ENCODE data around the gene CDH12. TPM values are rescaled to one million over a fixed set of nuclear protein-coding genes. Genes with fewer than 3 reads are reported as not detected.

Gene CDH12
- total RNA-seq, 4 donors from 2014 or later = 0.38 to 2.8 (median 0.94) TPM

DNA sequence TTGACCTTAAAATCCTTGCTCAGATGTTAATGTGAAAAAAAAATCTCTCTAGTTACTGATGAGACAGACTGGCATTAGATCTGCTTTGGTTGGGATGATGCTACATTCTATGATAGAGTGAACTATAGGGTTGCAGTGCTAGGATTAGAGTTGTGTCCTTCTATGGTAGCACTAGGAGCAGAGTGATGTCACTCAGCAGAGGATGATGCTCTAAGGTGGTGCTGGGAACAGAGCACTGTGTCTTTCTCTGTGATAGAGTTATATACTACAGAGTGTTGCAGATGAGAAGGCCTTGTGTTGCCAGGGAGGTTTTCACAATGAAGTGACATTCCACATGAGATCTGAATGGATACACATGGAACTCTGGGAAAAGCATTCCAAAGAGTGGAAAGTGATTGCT is 462.3 kb downstream of the CDH12 start:
- H3K27ac ChIP-seq = no peak overlapping the region
- no peaks in the 10 kb centered on the region for H3K27me3 ChIP-seq
- H3K9me3 ChIP-seq = no peaks in the 10 kb centered on the region
- H3K4me3 ChIP-seq = no peak overlapping the region
- no peak for DNase-seq (ENCODE audit: low spot score in 2 of 2)
- no peak for TF ChIP-seq POLR2AphosphoS5 (IDR thresholded peaks at IDR 0.05)
- no peak for TF ChIP-seq EP300 (IDR thresholded peaks at IDR 0.05)
- TF ChIP-seq, protein P1, sequence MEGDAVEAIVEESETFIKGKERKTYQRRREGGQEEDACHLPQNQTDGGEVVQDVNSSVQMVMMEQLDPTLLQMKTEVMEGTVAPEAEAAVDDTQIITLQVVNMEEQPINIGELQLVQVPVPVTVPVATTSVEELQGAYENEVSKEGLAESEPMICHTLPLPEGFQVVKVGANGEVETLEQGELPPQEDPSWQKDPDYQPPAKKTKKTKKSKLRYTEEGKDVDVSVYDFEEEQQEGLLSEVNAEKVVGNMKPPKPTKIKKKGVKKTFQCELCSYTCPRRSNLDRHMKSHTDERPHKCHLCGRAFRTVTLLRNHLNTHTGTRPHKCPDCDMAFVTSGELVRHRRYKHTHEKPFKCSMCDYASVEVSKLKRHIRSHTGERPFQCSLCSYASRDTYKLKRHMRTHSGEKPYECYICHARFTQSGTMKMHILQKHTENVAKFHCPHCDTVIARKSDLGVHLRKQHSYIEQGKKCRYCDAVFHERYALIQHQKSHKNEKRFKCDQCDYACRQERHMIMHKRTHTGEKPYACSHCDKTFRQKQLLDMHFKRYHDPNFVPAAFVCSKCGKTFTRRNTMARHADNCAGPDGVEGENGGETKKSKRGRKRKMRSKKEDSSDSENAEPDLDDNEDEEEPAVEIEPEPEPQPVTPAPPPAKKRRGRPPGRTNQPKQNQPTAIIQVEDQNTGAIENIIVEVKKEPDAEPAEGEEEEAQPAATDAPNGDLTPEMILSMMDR (IDR thresholded peaks at IDR 0.05) = no peak
- no peak for TF ChIP-seq POLR2A (IDR thresholded peaks at IDR 0.05)
- H3K4me1 ChIP-seq = no peaks in the 10 kb centered on the region
- no peaks in the 10 kb centered on the region for H3K36me3 ChIP-seq

DNA sequence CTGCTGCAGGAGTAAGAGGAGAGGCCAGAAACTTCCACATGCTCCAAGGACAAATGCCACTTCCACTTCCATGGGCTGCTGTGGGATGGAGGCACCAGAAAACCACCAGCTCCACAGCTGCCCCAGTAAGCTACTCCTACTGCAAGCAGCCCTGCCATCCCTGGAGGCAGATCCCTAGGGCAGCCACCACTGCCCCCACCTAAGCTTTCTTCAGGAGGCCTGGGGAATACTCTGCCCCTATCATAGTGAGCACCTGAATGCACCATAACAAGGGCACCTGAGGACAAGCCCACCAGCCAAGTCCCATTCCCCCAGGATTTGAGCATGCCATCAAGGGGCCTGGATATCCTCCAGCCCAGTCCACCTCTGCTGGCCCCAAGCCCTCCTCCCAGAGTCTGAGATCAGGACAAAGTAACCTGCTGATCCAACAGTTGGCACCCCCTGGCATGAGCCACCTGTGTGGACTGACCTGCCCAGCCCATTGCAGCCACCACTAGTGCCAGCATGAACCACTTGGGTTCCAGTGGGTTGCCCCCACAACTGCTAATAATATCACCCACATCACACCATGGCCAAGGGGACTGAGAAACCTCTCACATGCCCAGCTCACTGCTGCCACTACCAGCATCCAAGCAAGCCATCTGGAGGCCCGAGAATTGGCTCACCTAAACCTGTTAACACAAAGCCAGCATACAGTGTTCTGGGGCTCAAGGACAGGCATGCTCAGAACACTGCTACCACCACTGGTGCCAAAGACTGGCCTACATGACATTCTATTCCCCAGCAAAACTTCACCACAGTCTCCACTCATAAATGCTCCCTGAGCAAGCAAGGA is 480.1 kb downstream of the CDH12 start:
- no peak for DNase-seq (ENCODE audit: low spot score in 2 of 2)
- H3K4me1 ChIP-seq = no peaks in the 10 kb centered on the region
- no peak overlapping the region for H3K4me3 ChIP-seq
- H3K27me3 ChIP-seq = no peaks in the 10 kb centered on the region
- H3K36me3 ChIP-seq = no peaks in the 10 kb centered on the region
- no peak overlapping the region for H3K27ac ChIP-seq
- 85% methylated on average over 1 of the region's 1 CpG for WGBS
- no peak for TF ChIP-seq POLR2AphosphoS5 (IDR thresholded peaks at IDR 0.05)
- TF ChIP-seq EP300 (IDR thresholded peaks at IDR 0.05) = no peak
- TF ChIP-seq POLR2A (IDR thresholded peaks at IDR 0.05) = no peak
- TF ChIP-seq, protein P1 (IDR thresholded peaks at IDR 0.05) = no peak
- no peaks in the 10 kb centered on the region for H3K9me3 ChIP-seq

DNA sequence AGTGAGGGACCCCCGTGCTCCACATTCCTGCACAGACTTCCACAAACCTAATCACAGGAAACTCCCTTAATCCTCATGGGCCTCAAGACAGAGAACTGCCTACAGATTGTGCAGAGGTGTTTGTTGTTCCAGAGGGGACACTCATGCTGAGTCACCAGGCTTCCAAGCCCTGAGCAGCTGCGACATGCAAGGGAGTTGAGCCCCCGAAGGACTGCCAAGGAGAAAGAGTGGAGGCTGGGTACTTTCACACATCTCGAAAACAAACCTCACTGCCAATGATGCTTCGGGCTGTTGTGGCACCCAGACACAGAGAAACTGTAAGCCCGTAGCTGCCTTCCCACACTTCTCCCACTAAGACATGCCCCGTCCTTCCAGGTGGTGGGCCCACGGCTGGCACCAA is 480.8 kb downstream of the CDH12 start:
- Histone ChIP-seq H3K27me3 (no peaks in the 10 kb centered on the region), H3K4me3 (no peak overlapping the region), H3K9me3 (no peaks in the 10 kb centered on the region), H3K36me3 (no peaks in the 10 kb centered on the region), H3K4me1 (no peaks in the 10 kb centered on the region), H3K27ac (no peak overlapping the region)
- DNase-seq (ENCODE audit: low spot score in 2 of 2) = no peak
- WGBS = 63% methylated on average over 7 of the region's 8 CpGs
- TF ChIP-seq POLR2AphosphoS5 (IDR thresholded peaks at IDR 0.05) (no peak), POLR2A (IDR thresholded peaks at IDR 0.05) (no peak), EP300 (IDR thresholded peaks at IDR 0.05) (no peak)
- TF ChIP-seq, protein P1 (IDR thresholded peaks at IDR 0.05) = no peak

DNA sequence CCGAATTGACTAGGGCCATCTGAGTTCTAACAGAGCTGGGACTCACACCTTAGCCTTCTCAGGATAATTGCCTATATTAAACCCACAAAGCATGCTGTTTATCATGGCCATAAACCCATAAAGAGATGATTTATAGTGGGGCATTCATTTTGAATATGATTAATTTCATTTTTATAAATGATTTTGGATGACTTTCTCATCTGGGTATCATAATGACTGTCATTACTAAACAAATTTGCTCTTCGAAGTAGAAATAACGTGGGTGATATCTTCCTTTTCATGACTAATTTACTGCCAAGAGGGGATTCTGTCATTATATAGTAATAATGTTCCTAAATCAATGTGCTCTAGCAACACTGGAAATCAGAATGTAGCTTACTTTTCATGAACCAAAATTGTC is 498.2 kb downstream of the CDH12 start:
- Histone ChIP-seq H3K27ac (no peak overlapping the region), H3K27me3 (no peaks in the 10 kb centered on the region), H3K4me1 (no peaks in the 10 kb centered on the region), H3K36me3 (no peaks in the 10 kb centered on the region), H3K4me3 (no peak overlapping the region), H3K9me3 (no peaks in the 10 kb centered on the region)
- no peak for TF ChIP-seq POLR2AphosphoS5 (IDR thresholded peaks at IDR 0.05)
- TF ChIP-seq POLR2A (IDR thresholded peaks at IDR 0.05) = no peak
- TF ChIP-seq EP300 (IDR thresholded peaks at IDR 0.05) = no peak
- TF ChIP-seq, protein P1 (IDR thresholded peaks at IDR 0.05) = no peak
- WGBS = 50% methylated on average over 3 of the region's 3 CpGs
- no peak for DNase-seq (ENCODE audit: low spot score in 2 of 2)

DNA sequence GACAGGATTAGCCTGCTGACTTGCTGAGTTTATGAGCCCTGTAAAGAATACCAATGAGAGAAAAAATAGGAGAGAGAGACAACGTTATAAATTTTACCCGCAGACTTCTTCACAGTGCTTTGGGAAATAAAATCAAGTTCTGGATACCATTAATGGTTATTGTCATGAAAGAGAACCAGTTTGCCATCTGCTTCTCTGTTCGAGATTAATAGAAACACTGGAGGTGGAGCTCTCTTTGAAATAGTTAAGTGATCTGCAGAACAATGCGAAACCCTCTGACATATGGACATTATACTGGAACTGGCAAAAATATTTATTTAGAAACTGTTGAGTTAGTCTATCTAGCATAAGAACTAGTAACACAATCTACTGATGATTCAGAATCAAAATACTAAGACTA is 500.7 kb downstream of the CDH12 start:
- H3K36me3 ChIP-seq = no peaks in the 10 kb centered on the region
- no peak overlapping the region for H3K4me3 ChIP-seq
- H3K27me3 ChIP-seq = no peaks in the 10 kb centered on the region
- TF ChIP-seq EP300 (IDR thresholded peaks at IDR 0.05) (no peak), POLR2A (IDR thresholded peaks at IDR 0.05) (no peak), POLR2AphosphoS5 (IDR thresholded peaks at IDR 0.05) (no peak)
- TF ChIP-seq, protein P1 (IDR thresholded peaks at IDR 0.05) = no peak
- no peaks in the 10 kb centered on the region for H3K4me1 ChIP-seq
- DNase-seq (ENCODE audit: low spot score in 2 of 2) = no peak
- 51% methylated on average over 4 of the region's 4 CpGs for WGBS
- no peaks in the 10 kb centered on the region for H3K9me3 ChIP-seq
- H3K27ac ChIP-seq = no peak overlapping the region

Measured in suprapubic skin (tissue), 4 donors.